Esophagus squamous epithelium (tissue), 4 donors: ENCODE data around the gene UMAD1.

Experiments used
- POLR2A ChIP-seq, 4 donors: fragments of 450-650 bp; IDR thresholded peaks; one replicate each; pipeline ENCODE4 v1.6.1; 2017; ENCODE audit warnings: antibody characterized with exemption in 4 of 4, mild to moderate bottlenecking in 4 of 4, moderate library complexity in 3 of 4
- TF ChIP-seq, protein P1 (sequence below), 6 experiments: fragments of 450-650 bp in 4 of 6; fragments of 200-600 bp in 2 of 6; sonication (generic) in 2 of 6; IDR thresholded peaks; one replicate each; pipeline ENCODE4 v1.5.1; 2016 to 2019; ENCODE audit warnings: antibody characterized with exemption in 6 of 6, mild to moderate bottlenecking in 4 of 6, moderate library complexity in 4 of 6

DNA sequence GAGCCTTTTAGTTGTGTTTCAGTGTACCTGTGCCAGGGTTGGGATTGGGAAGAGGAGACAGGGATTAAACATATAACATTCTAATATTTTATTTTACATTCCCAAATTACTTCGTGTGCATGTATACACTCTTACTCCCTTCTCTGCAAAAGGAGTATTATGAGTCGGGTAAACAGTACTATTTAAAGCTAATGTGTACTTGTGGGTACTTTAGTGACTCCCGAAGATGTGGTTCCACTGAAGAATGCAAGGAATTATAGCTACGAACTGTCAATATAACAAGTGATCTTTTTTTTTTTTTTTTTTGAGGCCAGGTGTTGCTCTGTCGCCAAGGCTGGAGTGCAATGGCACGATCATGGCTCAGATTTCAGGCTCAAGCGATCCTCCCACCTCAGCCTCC lies 200.5 kb downstream of the UMAD1 start:
- TF ChIP-seq, protein P1, sequence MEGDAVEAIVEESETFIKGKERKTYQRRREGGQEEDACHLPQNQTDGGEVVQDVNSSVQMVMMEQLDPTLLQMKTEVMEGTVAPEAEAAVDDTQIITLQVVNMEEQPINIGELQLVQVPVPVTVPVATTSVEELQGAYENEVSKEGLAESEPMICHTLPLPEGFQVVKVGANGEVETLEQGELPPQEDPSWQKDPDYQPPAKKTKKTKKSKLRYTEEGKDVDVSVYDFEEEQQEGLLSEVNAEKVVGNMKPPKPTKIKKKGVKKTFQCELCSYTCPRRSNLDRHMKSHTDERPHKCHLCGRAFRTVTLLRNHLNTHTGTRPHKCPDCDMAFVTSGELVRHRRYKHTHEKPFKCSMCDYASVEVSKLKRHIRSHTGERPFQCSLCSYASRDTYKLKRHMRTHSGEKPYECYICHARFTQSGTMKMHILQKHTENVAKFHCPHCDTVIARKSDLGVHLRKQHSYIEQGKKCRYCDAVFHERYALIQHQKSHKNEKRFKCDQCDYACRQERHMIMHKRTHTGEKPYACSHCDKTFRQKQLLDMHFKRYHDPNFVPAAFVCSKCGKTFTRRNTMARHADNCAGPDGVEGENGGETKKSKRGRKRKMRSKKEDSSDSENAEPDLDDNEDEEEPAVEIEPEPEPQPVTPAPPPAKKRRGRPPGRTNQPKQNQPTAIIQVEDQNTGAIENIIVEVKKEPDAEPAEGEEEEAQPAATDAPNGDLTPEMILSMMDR (IDR thresholded peaks at IDR 0.05), result no peak
- no peak for TF ChIP-seq POLR2A (IDR thresholded peaks at IDR 0.05)
